CD4-positive, alpha-beta T cell treated with Interleukin-4 for 1 hour (primary cell): ENCODE results near the gene KIF22.

ENCODE experiments used
- DNase-seq, 2 donors: peaks; one replicate each; pipeline ENCODE4 v3.0.0-alpha.2; 2020 to 2022

KIF22 gene

GRCh38 chr16:29843931-29844330 lies 53.4 kb downstream of the KIF22 start:
- no peak for DNase-seq

DNA sequence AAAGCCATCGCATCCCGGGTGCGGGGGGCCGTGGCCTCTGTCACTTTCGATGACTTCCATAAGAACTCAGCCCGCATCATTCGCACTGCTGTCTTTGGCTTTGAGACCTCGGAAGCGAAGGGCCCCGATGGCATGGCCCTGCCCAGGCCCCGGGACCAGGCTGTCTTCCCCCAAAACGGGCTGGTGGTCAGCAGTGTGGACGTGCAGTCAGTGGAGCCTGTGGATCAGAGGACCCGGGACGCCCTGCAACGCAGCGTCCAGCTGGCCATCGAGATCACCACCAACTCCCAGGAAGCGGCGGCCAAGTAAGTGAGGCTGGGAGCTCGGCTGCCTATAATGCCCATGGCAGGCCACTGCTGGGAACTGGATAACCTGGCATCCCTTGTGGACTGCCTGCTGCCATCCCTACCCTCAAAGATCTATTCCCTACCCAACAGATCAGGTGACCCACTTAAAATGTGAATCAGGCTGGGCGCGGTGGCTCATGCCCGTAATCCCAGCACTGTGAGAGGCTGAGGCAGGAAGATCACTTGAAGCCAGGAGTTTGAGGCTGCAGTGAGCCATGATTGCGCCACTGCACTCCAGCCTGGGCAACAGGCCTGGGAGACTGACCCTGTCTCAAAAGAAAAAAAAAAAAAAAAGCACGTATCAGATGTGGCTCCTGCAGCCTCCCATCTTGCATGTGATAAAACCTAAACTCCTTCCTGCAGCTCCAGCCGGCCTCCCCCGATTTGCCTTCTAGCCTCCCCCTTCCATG lies 54.2 kb downstream of the KIF22 start:
- no peak for DNase-seq

- DNase-seq: no peak
Observed at GRCh38 chr16:29845656-29846055, 55.1 kb downstream of the KIF22 start.

- DNase-seq: peak; percentile 81 to 82
Observed at GRCh38 chr16:29848420-29849297, 58.1 kb downstream of the KIF22 start.

DNA sequence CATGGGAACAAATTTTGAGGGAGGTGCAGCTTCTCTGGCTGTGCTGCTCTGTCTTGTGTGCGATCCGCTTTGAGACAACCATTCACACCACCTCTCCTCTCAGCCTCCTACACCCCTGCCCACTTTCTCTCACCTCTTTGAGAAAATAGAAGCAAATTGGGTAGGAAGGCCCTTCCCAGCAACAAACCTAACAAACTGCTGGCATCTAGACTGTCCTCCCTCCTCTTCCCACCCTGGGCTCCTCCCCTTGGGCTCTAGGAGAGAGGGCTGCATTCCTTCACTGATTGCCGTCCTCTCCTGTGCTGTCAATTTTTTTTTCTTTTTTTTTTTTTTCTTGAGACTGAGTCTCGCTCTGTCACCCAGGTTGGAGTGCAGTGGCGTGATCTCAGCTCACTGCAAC lies 59.0 kb downstream of the KIF22 start:
- DNase-seq: no peak

DNA sequence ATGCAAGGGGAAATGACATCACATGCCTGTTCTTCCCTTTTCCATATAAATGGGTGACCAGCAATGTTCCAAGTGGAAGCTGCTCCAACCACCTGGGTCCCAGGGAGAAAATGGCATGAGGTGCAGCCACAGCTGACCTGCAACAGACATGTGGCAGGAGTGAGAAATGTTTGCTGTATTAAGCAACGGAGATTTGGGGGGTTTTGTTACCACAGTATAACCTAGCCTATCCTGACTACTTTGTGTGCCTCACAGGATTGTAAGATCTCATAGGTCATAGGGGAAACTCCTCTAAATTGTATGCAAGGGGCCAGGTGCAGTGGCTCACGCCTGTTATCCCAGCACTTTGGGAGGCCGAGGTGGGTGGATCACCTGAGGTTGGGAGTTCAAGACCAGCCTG lies 60.4 kb downstream of the KIF22 start:
- DNase-seq: no peak

DNA sequence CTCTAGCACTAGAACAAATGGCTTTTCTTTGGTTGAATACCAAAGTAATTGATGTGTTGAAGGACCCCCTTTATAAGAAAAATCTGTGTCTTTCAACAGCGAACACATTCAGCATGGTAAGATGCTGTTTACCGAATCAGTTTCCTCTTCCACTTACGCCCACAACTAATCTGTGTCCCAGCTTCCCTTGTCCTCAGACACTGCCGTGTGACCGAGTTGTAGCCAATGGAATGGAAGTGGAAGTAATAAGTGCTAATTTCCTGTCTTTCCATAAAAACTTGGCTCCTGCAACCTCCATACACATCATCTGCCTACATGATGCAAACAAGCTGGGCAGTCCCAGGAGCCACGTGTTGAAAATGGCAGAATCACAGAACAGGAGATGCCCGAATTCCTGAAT lies 62.1 kb downstream of the KIF22 start:
- no peak for DNase-seq

DNA sequence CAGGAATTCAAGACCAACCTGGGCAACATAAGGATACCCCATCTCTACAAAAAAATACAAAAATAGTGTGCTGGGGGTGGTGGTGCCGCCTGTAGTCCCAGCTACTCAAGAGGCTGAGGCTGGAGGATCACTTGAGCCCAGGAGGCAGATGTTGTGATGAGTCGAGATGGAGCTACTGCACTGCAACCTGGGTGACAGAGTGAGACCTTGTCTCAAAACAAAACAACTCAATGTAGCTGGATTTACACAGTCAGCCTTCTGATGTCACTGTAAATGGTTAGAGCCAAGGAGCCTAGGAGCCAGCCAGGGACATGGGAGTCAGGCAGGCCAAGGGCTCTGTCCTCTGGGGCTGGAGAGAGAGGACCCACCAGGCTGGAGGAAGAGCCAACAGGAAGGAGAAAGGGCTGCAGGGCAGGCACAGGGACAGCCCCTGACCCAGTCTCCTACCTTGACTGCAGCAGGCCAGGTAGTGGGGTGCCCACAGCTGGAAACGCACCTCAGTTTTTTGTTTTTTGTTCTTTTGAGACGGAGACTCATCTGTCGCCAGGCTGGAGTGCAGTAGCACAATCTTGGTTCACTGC lies 64.1 kb downstream of the KIF22 start:
- no peak for DNase-seq
